ENCODE measurements around the gene SSBP2. TPM values are rescaled to one million over a fixed set of nuclear protein-coding genes. Genes with fewer than 3 reads are reported as not detected.
A peak's percentile ranks its signal among the peaks of the same experiment; 100 is the strongest.

The SSBP2 gene
- total RNA-seq (10 to 100 TPM; 39.6 to 43.9 TPM), total RNA-seq (22.1 to 28.0 reads per million in 2 donors)

GRCh38 chr5:81751009-81751835 lies at the start of gene SSBP2:
SSBP2 (minus strand) TSS chr5:81751097; CDS start chr5:81751042, 55 bp downstream.
- Mint-ChIP-seq H3K36me3 (ENCODE audit: low read depth) (peaks cover 2% of the 10 kb centered on the region), H3K4me3 (peak within 1 kb of the TSS; percentile 95), H3K27ac (peak within 1 kb of the TSS; percentile 82), H3K4me1 (peaks cover 26% of the 10 kb centered on the region), H3K27me3 (no peaks in the 10 kb centered on the region)
- DNase-seq (peak; percentile 99 to 100 (median 99)), ATAC-seq (peak; percentile 92)
- no peaks in the 10 kb centered on the region for H3K9me3 ChIP-seq (ENCODE audit: control insufficient read depth, low read length, poor library complexity, severe bottlenecking)

- no peak overlapping the region for H3K27ac Mint-ChIP-seq
- H3K27me3 Mint-ChIP-seq = peaks cover 12% of the 10 kb centered on the region
- H3K9me3 ChIP-seq (ENCODE audit: control insufficient read depth, low read length, poor library complexity, severe bottlenecking) = no peaks in the 10 kb centered on the region
- no peak overlapping the region for H3K4me3 Mint-ChIP-seq
- no peaks in the 10 kb centered on the region for H3K4me1 Mint-ChIP-seq
- no peaks in the 10 kb centered on the region for H3K36me3 Mint-ChIP-seq (ENCODE audit: low read depth)
- ATAC-seq (no peak), DNase-seq (no peak)
Observed at GRCh38 chr5:81795666-81796065, 44.8 kb upstream of the SSBP2 start.

DNA sequence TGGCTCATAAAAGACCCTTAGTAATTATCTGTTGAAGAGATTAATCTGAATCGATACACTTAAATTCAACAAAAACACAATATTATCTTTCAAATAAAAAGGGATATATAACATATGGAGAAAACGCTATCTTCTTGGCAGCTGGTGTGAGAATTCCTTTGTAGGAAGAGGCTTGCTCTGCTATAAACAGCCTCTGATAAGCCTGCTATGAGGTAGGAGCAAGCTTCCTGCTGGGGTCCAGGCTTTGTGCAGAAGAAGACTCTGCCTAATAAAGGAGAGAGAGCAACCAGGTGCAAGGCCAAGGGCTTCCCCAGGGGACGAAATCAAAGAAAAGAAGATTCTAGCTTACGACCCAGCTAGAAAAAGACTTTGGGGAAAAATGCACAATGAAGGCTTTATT lies 43.3 kb upstream of the SSBP2 start:
- ATAC-seq = no peak
- H3K9me3 ChIP-seq (ENCODE audit: control insufficient read depth, low read length, poor library complexity, severe bottlenecking) = no peaks in the 10 kb centered on the region

GRCh38 chr5:81790336-81790735 lies 39.4 kb upstream of the SSBP2 start:
- no peaks in the 10 kb centered on the region for H3K36me3 Mint-ChIP-seq (ENCODE audit: low read depth)
- H3K4me3 Mint-ChIP-seq = no peak overlapping the region
- peaks cover 7% of the 10 kb centered on the region for H3K4me1 Mint-ChIP-seq
- ATAC-seq (no peak), DNase-seq (no peak)
- H3K27ac Mint-ChIP-seq = no peak overlapping the region
- no peaks in the 10 kb centered on the region for H3K9me3 ChIP-seq (ENCODE audit: control insufficient read depth, low read length, poor library complexity, severe bottlenecking)
- no peaks in the 10 kb centered on the region for H3K27me3 Mint-ChIP-seq

More for the DNA sequence above, 43.3 kb upstream of the SSBP2 start:
- Mint-ChIP-seq H3K4me1 (no peaks in the 10 kb centered on the region), H3K27me3 (peaks cover 12% of the 10 kb centered on the region), H3K27ac (no peak overlapping the region), H3K36me3 (ENCODE audit: low read depth) (no peaks in the 10 kb centered on the region), H3K4me3 (no peak overlapping the region)
- DNase-seq = no peak

DNA sequence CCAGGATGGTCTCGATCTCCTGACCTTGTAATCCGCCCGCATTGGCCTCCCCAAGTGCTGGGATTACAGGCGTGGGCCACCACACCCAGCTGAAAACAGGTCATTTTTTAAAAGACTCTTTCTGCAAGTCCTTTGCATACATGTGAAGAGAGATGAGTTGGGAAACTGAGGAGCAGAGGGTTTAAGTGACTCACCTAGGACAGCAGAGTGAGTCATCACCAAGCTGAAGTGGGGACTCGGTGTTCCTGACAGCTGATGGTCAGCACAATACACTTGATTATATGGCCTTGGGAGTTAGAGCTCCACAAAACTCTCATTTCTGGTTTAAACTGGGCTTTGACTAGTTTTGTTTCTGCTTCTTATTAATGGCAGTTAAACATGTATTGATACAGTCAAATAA lies 38.1 kb upstream of the SSBP2 start:
- H3K27ac Mint-ChIP-seq = no peak overlapping the region
- H3K4me1 Mint-ChIP-seq = peaks cover 7% of the 10 kb centered on the region
- ATAC-seq (no peak), DNase-seq (no peak)
- no peak overlapping the region for H3K4me3 Mint-ChIP-seq
- no peaks in the 10 kb centered on the region for H3K9me3 ChIP-seq (ENCODE audit: control insufficient read depth, low read length, poor library complexity, severe bottlenecking)
- H3K27me3 Mint-ChIP-seq = no peaks in the 10 kb centered on the region
- no peaks in the 10 kb centered on the region for H3K36me3 Mint-ChIP-seq (ENCODE audit: low read depth)

DNA sequence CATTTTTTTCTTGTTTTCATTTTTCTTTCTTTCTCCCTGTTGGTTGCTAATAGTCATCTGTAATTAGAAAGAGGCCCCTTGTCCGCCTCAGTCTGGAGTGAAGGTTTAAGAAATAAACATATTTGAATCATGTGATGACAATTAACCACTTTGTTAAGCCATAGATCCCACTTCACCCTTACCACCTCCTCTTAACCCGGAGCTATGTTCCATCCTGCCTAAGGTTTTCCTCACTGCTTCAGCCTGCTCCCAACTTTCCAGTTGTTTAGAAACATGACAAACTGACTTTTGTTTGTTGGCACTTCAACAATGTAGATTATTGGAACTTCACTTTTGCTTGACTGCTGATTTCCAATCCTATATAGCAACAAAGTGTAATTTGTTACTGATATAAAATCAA lies 37.4 kb upstream of the SSBP2 start:
- Mint-ChIP-seq H3K27ac (peak overlapping the region; percentile 78), H3K4me1 (peaks cover 8% of the 10 kb centered on the region), H3K36me3 (ENCODE audit: low read depth) (no peaks in the 10 kb centered on the region), H3K4me3 (no peak overlapping the region), H3K27me3 (no peaks in the 10 kb centered on the region)
- no peak for ATAC-seq
- no peak for DNase-seq
- no peaks in the 10 kb centered on the region for H3K9me3 ChIP-seq (ENCODE audit: control insufficient read depth, low read length, poor library complexity, severe bottlenecking)

DNA sequence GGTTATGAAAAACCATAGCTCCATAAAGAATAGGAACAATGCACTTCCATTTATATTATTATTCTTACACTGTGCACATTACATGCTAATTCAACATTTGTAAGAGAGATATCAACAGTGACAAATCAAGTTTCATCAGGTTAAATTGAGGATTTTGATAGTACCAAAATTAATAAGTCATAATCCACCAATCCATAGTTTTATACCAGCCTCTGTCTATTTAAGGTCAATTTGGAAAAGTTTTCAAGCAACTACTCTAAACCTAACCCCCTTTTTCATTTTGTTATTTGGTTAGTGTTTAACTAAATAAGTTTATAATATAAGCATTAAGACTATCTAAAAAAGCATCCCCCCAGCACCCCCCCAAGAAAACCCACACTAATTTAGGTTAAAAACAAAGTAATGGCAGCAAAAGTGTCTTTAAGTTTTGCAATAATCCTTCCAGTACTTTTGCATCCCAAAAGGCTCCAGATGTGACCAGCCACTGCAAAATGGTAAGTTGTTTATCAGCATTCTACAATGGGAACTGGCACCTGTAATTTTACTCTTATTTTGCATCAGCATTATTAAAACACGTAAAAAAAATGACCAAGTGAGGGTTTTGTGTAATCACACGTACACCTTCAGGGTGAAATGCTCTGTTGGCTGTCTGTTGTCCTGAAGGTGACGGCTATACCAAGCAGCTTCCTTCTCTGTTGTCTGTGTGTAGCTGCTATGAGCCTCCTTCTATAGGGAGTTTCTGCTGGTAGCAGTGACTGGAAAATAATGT lies 36.8 kb upstream of the SSBP2 start:
- H3K9me3 ChIP-seq (ENCODE audit: control insufficient read depth, low read length, poor library complexity, severe bottlenecking) = no peaks in the 10 kb centered on the region
- no peaks in the 10 kb centered on the region for H3K27me3 Mint-ChIP-seq
- no peak overlapping the region for H3K4me3 Mint-ChIP-seq
- no peaks in the 10 kb centered on the region for H3K36me3 Mint-ChIP-seq (ENCODE audit: low read depth)
- no peak for ATAC-seq
- peak overlapping the region; percentile 78 for H3K27ac Mint-ChIP-seq
- peaks cover 9% of the 10 kb centered on the region for H3K4me1 Mint-ChIP-seq
- no peak for DNase-seq

- ATAC-seq (no peak), DNase-seq (no peak)
- no peak overlapping the region for H3K27ac Mint-ChIP-seq
- H3K4me1 Mint-ChIP-seq = peaks cover 9% of the 10 kb centered on the region
- H3K9me3 ChIP-seq (ENCODE audit: control insufficient read depth, low read length, poor library complexity, severe bottlenecking) = no peaks in the 10 kb centered on the region
- H3K27me3 Mint-ChIP-seq = no peaks in the 10 kb centered on the region
- no peaks in the 10 kb centered on the region for H3K36me3 Mint-ChIP-seq (ENCODE audit: low read depth)
- H3K4me3 Mint-ChIP-seq = no peak overlapping the region
Observed at GRCh38 chr5:81786991-81787390, 36.1 kb upstream of the SSBP2 start.

DNA sequence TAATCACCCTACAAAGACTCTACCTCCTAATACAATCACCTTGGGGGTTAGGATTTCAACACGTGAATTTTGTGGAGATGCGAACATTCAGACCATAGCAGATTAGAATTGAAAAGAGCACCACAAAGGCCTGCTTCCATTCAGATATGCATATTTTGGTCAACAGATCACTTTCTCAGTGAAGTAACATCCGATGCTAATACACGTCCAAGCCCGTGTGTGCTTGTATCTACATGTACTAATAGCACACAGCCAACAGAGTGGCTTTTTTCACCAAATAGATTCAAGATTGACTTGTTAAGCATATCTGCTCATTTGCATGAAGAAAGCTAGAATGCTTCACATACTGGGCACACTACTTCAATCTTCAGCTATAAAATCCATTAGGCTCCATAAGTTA lies 35.6 kb upstream of the SSBP2 start:
- peaks cover 9% of the 10 kb centered on the region for H3K4me1 Mint-ChIP-seq

GRCh38 chr5:81785322-81785721 lies 34.4 kb upstream of the SSBP2 start:
- H3K27me3 Mint-ChIP-seq = no peaks in the 10 kb centered on the region
- ATAC-seq (no peak), DNase-seq (no peak)
- H3K4me1 Mint-ChIP-seq = peaks cover 9% of the 10 kb centered on the region
- H3K9me3 ChIP-seq (ENCODE audit: control insufficient read depth, low read length, poor library complexity, severe bottlenecking) = no peaks in the 10 kb centered on the region
- H3K36me3 Mint-ChIP-seq (ENCODE audit: low read depth) = no peaks in the 10 kb centered on the region
- H3K27ac Mint-ChIP-seq = no peak overlapping the region
- H3K4me3 Mint-ChIP-seq = no peak overlapping the region

More for the DNA sequence above, 35.6 kb upstream of the SSBP2 start:
- no peaks in the 10 kb centered on the region for H3K9me3 ChIP-seq (ENCODE audit: control insufficient read depth, low read length, poor library complexity, severe bottlenecking)
- Mint-ChIP-seq H3K27ac (no peak overlapping the region), H3K4me3 (no peak overlapping the region), H3K36me3 (ENCODE audit: low read depth) (no peaks in the 10 kb centered on the region), H3K27me3 (no peaks in the 10 kb centered on the region)
- DNase-seq (no peak), ATAC-seq (no peak)

DNA sequence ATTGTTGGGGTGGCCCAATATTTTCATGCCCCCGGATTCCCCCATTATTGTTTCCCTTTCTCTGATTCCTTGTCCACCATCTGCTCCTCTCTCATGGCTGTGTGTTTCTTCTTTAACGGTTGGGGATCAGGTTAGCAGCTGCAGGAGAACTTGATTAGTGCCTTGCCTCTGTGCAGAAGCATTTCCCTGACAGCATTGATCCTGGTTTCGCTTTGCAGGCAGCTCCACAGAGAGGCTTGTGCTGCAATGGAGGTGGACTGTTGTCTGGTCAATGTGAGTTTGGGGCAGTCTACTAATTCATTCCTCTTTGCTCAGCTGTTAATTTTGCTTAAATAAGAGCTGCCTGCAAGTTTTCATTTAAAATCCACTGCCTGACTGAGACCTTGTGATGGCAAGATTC lies 32.5 kb upstream of the SSBP2 start:
- Mint-ChIP-seq H3K27ac (no peak overlapping the region), H3K4me3 (no peak overlapping the region), H3K27me3 (no peaks in the 10 kb centered on the region), H3K36me3 (ENCODE audit: low read depth) (peaks cover 3% of the 10 kb centered on the region), H3K4me1 (peaks cover 22% of the 10 kb centered on the region)
- H3K9me3 ChIP-seq (ENCODE audit: control insufficient read depth, low read length, poor library complexity, severe bottlenecking) = no peaks in the 10 kb centered on the region
- ATAC-seq (no peak), DNase-seq (no peak)

GRCh38 chr5:81782811-81783210 lies 31.9 kb upstream of the SSBP2 start:
- Mint-ChIP-seq H3K4me3 (no peak overlapping the region), H3K27me3 (no peaks in the 10 kb centered on the region), H3K4me1 (peaks cover 19% of the 10 kb centered on the region), H3K27ac (no peak overlapping the region), H3K36me3 (ENCODE audit: low read depth) (peaks cover 3% of the 10 kb centered on the region)
- H3K9me3 ChIP-seq (ENCODE audit: control insufficient read depth, low read length, poor library complexity, severe bottlenecking) = no peaks in the 10 kb centered on the region
- DNase-seq (no peak), ATAC-seq (no peak)

GRCh38 chr5:81779916-81780266 lies 29.0 kb upstream of the SSBP2 start:
- peak; percentile 46 for ATAC-seq
- peak overlapping the region; percentile 89 for H3K4me3 Mint-ChIP-seq

More at GRCh38 chr5:81779916-81780266, 29.0 kb upstream of the SSBP2 start:
- peaks cover 3% of the 10 kb centered on the region for H3K36me3 Mint-ChIP-seq (ENCODE audit: low read depth)
- DNase-seq = no peak
- no peaks in the 10 kb centered on the region for H3K27me3 Mint-ChIP-seq
- H3K27ac Mint-ChIP-seq = peak overlapping the region; percentile 99
- peaks cover 18% of the 10 kb centered on the region for H3K4me1 Mint-ChIP-seq
- H3K9me3 ChIP-seq (ENCODE audit: control insufficient read depth, low read length, poor library complexity, severe bottlenecking) = no peaks in the 10 kb centered on the region
